ENCODE results near the gene MESP1. TPM values are rescaled to one million over a fixed set of nuclear protein-coding genes. Genes with fewer than 3 reads are reported as not detected.

MESP1 gene
- 0.12 and 0.16 TPM in 2 replicates for total RNA-seq

GRCh38 chr15:89750560-89751542 is at the start of gene MESP1:
TSS of gene MESP1 (minus strand) at chr15:89751249. CDS start at chr15:89751231, 18 bp downstream.

DNA sequence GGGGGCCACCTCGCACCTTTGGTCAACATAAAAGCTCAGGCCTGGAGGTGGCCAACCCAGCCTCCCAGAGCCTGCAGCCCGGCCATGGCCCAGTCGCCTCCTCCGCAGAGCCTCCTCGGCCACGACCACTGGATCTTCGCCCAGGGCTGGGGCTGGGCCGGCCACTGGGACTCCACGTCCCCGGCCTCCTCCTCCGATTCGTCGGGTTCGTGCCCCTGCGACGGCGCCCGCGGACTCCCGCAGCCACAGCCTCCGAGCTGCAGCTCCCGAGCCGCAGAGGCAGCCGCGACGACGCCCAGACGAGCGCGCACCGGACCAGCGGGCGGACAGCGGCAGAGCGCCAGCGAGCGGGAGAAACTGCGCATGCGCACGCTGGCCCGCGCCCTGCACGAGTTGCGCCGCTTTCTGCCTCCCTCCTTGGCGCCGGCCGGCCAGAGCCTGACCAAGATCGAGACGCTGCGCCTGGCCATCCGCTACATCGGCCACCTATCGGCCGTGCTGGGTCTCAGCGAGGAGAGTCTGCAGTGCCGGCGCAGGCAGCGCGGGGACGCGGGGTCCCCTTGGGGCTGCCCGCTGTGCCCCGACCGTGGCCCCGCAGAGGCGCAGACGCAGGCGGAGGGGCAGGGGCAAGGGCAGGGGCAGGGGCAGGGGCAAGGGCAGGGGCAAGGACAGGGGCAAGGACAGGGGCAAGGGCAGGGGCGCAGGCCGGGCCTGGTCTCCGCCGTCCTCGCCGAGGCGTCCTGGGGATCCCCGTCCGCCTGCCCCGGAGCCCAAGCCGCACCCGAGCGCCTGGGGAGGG is 25.4 kb upstream of the MESP1 start, which contains the start of gene MESP2:
Gene MESP2 (plus strand): TSS at position 59 of the 799 bp plus-strand sequence. CDS start 26 bp downstream, at position 85.

Small RNA genes lying within 50 kb of the gene (small RNA-seq; reads per million reads assigned to genes)
- not detected for gene RNU6-132P

Other genes with a start within 250 kb of the MESP1 start
- gene TICRR, start 175.8 kb downstream of the MESP1 start, total RNA-seq: 0.65 and 0.73 TPM in 2 replicates
- 15.7 and 17.4 TPM in 2 replicates for gene KIF7, start 95.8 kb downstream of the MESP1 start, total RNA-seq
- gene PLIN1, start 71.9 kb downstream of the MESP1 start, total RNA-seq: 0.16 TPM in 1 of 2 replicates, not detected in the other
- gene PEX11A, start 60.5 kb downstream of the MESP1 start, total RNA-seq: 7.8 and 8.1 TPM in 2 replicates
- gene WDR93, start 60.4 kb downstream of the MESP1 start, total RNA-seq: not detected in 2 replicates
- 0.12 and 0.32 TPM in 2 replicates for gene MESP2, start 25.1 kb upstream of the MESP1 start, total RNA-seq
- 265 and 275 TPM in 2 replicates for gene ANPEP, start 63.6 kb upstream of the MESP1 start, total RNA-seq
- 48.5 and 79.4 TPM in 2 replicates for gene AP3S2, start 142.7 kb upstream of the MESP1 start, total RNA-seq
- 14.8 and 18.0 TPM in 2 replicates for gene ARPIN, start 161.7 kb upstream of the MESP1 start, total RNA-seq